Stimulated activated CD4-positive, alpha-beta T cell treated with anti-CD3 and anti-CD28 coated beads, TNF-alpha, amount 100 ng/mL, for 4 hours (primary cell): ENCODE results near the gene TMEM80.
"Not testable (repeated sequence)": the region's sequence is repeated elsewhere in the genome, so short reads cannot be mapped to it uniquely, and the experiment has no call there.

ENCODE experiments used
- DNase-seq, 3 experiments: peaks; one replicate each; pipeline ENCODE4 v3.0.0-alpha.2; 2020; ENCODE audit warnings: low read depth in 3 of 3

Gene TMEM80

GRCh38 chr11:695538-696248 is at the start of gene TMEM80:
TMEM80 (plus strand) TSS chr11:695816; CDS start chr11:695828, 12 bp downstream.
- peak; percentile 85 to 96 (median 87) for DNase-seq

DNA sequence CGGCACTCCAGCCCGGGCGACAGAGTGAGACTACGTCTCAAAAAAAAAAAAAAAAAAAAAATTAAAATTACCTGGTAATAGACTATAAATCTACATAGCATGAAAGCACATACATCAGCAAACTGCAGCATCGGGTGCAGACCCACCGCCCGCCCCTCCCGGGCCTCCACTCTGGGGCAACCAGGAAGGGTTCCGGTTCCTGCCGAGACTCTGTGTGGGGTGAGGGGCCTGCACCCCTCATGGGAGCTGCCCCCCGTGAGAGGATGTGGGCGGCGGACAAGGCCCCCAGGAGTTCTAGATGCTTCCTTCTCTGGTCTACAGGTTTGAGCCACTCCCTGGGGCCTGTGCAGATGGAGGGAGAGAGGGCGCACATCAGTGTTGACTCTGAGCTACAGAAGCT is 49.4 kb upstream of the TMEM80 start:
- DNase-seq, result no peak

GRCh38 chr11:647672-648158 is 47.9 kb upstream of the TMEM80 start:
- DNase-seq, result not testable (repeated sequence)

DNA sequence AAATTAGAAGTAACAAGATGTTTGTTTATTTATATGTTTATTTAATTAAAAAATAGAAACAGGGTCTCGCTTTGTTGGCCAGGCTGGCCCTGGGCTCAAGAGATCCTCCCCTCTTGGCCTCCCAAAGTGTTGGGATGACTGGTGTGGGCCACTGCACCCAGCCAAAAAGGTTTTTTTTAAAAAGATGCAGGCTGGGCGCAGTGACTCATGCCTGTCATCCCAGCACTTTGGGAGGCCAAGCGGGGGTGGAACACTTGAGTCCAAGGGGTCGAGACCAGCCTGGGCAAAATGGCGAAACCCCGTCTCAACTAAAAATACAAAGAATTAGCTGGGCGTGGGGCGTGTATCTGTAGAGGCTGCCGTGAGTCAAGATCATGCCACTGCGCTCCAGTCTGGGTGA is 45.1 kb upstream of the TMEM80 start:
- no peak for DNase-seq

- DNase-seq, result not testable (repeated sequence)
Observed at GRCh38 chr11:653136-653535, 42.5 kb upstream of the TMEM80 start.

GRCh38 chr11:653837-654236 is 41.8 kb upstream of the TMEM80 start:
- no peak for DNase-seq

GRCh38 chr11:654444-654843 is 41.2 kb upstream of the TMEM80 start:
- DNase-seq, result not testable (repeated sequence)

- DNase-seq, result no peak
Observed at GRCh38 chr11:655036-655726, 40.4 kb upstream of the TMEM80 start.

DNA sequence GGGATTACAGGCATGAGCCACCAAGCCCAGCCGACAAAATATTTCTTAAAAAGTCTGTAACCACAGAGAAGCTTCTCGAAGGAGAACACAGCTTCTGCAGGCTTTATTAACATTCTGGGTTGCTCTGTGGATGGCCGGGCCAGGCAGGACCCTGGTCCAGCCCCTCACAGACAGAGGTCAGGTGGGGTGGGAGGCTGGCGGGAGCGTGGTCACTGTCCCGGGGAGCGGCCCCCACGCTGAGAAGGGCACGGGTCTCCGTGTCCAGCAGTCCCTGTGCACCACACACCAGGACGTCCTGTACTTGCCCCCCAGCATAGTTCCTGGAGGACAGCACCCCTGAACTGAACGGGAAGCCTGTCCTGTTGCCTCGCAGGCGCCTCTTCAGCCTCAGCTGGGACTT is 39.2 kb upstream of the TMEM80 start:
- DNase-seq, result no peak

DNA sequence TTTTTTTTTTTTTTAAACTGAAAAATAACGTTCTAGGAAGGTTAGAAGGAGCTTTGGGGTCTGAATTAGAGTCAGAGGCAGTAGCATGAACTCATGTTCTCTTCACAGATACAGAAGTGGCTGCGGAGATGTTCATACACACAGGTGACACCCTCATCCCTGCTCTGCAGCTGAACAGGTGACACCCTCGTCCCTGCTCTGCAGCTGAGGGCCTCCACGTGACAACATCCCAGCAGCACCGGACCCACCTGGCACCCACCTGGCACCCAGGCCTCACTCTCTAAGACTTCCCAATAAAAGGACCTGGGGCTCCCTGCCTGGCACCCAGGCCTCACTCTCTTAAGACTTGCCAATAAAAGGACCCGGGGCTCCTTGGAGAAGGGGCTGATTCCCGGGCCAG is 38.8 kb upstream of the TMEM80 start:
- DNase-seq, result no peak

GRCh38 chr11:657691-658126 is 37.9 kb upstream of the TMEM80 start:
- DNase-seq, result no peak

DNA sequence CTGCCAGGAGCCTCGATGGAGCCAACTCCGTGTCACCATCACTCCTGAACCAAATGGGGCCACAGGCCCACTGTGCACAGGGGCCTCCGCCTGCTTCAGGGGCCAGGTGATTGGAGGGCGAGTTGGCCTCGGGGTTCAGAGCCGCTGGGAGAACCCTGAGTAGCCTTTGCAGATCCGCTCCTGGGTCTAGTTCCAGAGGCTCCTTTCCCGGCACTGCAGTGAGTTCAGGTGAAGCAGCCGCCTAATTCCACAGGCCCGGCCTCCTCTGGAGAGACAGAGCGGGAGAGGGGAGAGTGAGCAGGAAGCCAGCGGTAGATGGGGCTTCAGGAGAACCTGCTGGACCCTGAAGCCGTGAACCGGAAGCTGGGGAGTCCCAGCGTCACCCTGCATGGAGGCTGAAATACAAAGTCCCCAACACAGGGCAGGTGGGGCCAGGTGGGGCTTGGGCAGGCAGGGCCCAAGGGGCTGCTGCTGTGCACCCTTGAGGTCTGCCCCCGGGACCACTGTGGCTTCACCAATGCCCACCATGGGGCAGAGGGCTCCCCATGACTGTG is 36.0 kb upstream of the TMEM80 start:
- DNase-seq, result no peak

DNA sequence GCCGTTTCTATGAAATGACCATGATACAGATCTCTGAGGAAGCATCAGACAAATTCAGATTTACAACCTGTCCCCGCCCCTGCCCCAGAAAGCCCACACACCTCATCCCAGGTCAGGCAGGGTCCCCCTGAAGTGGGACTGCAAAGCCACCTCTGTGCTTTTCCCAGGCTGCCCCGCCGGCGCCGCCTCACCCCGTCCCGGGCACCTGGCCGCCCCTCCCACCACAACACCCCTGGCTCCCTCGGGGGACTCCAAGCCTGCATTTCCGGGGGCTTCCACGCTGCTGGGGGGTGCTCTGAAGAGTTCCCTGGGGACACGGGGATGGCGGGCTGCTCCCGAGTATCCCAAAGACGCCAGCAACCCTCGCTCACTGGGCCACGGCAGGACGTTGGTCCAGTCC is 35.3 kb upstream of the TMEM80 start:
- DNase-seq, result no peak

- no peak for DNase-seq
Observed at GRCh38 chr11:660681-661444, 34.8 kb upstream of the TMEM80 start.

- no peak for DNase-seq
Observed at GRCh38 chr11:662689-663274, 32.8 kb upstream of the TMEM80 start.

DNA sequence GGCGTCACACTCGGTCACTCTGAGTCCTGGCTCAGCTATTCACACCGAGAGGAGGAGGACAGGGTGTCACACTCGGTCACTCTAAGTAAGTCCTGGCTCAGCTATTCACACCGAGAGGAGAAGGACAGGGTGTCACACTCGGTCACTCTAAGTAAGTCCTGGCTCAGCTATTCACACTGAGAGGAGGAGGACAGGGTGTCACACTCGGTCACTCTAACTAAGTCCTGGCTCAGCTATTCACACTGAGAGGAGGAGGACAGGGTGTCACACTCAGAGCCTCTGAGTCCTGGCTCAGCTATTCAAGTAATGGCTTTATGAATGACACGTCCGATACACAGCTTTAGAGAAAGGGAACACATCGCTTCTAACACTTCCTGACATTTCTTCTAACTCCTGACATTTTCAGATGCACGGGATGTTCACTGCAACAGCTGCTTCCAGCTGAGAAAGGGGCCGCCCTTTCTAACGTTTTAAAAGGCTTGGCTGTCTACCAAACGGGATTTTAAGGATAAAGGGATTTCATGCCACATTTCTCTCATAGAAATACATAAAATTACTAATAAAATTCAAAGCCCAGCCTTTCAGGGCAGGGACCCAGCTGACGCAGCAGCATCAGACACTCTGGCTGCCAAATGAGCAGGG is 30.4 kb upstream of the TMEM80 start:
- DNase-seq, result no peak

- DNase-seq, result no peak
Observed at GRCh38 chr11:665704-666281, 29.8 kb upstream of the TMEM80 start.

DNA sequence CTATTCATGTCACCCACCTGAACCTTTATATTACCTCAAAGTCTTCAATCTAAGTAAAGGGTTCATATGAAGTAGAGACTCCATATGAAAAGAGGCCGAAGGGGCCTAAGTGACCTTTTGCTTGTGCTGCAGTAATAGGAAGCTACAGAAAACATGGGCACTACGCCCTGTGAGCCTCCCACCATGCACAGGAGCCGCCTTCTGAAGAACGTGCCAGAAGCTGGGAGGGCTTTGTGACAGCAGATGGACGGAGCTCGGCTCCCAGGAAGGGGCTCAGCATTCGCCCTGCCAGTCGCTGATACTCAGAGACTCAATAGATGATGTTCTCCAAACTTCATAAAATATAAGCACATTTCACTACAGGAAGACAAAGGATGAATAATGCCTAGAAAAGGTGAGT is 21.8 kb upstream of the TMEM80 start:
- no peak for DNase-seq

DNA sequence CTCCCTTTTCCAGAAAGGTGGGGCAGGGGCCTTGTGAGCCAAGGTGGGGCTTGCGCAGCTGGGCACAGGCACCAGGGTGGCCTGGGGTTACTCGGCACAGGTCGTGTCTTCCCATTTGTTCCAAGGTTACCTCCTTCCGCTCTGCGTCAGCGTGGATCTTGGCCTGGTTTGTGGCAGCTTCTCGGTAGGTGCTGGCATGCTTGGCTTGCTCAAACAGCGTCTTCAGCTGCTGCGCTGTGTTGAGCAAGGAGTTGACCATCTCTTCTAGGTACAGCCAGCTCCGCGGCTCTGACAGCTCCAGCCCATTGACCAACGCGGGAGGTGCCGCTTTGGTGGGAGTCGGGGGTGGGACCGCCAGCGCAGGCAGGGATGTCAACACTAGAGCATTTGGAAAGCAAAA is 21.2 kb upstream of the TMEM80 start:
- no peak for DNase-seq

DNA sequence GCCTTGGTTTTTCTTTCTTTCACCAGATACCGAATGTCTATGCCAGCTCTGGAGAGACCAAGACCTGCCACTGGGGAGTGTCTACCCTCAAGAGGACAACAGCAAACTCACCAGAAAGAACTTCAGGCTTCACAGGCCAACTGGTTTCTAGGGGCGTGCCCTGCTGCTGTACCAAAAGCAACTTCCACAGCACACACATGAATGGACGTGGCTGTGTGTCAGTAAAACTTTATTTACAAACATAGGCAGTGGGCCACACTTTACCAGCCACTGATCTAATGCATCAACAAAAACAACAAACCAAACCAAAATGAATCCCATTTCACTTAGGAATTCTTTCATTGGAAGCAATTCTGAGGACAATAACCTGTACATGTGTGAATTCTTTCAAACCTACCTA is 17.3 kb upstream of the TMEM80 start:
- DNase-seq, result no peak
